ENCODE results near the gene GPD1L. TPM values are rescaled to one million over a fixed set of nuclear protein-coding genes. Genes with fewer than 3 reads are reported as not detected.

Gene GPD1L
- polyA plus RNA-seq, 1 donor from 2014 or later: 18.2 TPM

- H3K4me3 ChIP-seq (ENCODE audit: low read length): no peak overlapping the region
- no peak overlapping the region for H2AFZ ChIP-seq (ENCODE audit: low read depth, low read length)
- peaks cover 8% of the 10 kb centered on the region for H3K27me3 ChIP-seq (ENCODE audit: insufficient read depth, low read depth, low read length)
- no peak overlapping the region for H3K4me2 ChIP-seq (ENCODE audit: low read length)
- no peak for TF ChIP-seq EP300 (conservative IDR thresholded peaks at IDR 0.05; ENCODE audit: poor library complexity, severe bottlenecking)
- no peak for TF ChIP-seq POLR2AphosphoS5 (IDR thresholded peaks at IDR 0.05)
- no peak for TF ChIP-seq REST (IDR thresholded peaks at IDR 0.05; ENCODE audit: borderline replicate concordance)
- TF ChIP-seq SMC3 (conservative IDR thresholded peaks at IDR 0.05; ENCODE audit: poor library complexity): no peak
- TF ChIP-seq EZH2 (IDR thresholded peaks at IDR 0.05; ENCODE audit: borderline replicate concordance, insufficient read depth, low read length, poor library complexity, severe bottlenecking): no peak
- H3F3A ChIP-seq (ENCODE audit: insufficient read depth, low read length, poor library complexity, severe bottlenecking): no peaks in the 10 kb centered on the region
- no peaks in the 10 kb centered on the region for H3K79me2 ChIP-seq (replicated peaks; ENCODE audit: insufficient read depth, low read length)
- no peak overlapping the region for H3K9ac ChIP-seq (ENCODE audit: low read length)
- H3K9me2 ChIP-seq (ENCODE audit: insufficient read depth, low read length): no peaks in the 10 kb centered on the region
- H3K9me3 ChIP-seq (ENCODE audit: low read length): no peaks in the 10 kb centered on the region
- no peak overlapping the region for H3K27ac ChIP-seq (ENCODE audit: low read length)
- H3K36me3 ChIP-seq (ENCODE audit: insufficient read depth, low read length): no peaks in the 10 kb centered on the region
- H4K20me1 ChIP-seq (ENCODE audit: insufficient read depth): no peaks in the 10 kb centered on the region
Observed at GRCh38 chr3:32111560-32111959, 5.1 kb downstream of the GPD1L start.

- no peak overlapping the region for H2AFZ ChIP-seq (ENCODE audit: low read depth, low read length)
- H3K4me3 ChIP-seq (ENCODE audit: low read length): no peak overlapping the region
- H3K4me2 ChIP-seq (ENCODE audit: low read length): no peak overlapping the region
- H3K9me3 ChIP-seq (ENCODE audit: low read length): no peaks in the 10 kb centered on the region
- no peaks in the 10 kb centered on the region for H3K36me3 ChIP-seq (ENCODE audit: insufficient read depth, low read length)
- no peak overlapping the region for H3K27ac ChIP-seq (ENCODE audit: low read length)
- no peaks in the 10 kb centered on the region for H3K79me2 ChIP-seq (replicated peaks; ENCODE audit: insufficient read depth, low read length)
- no peaks in the 10 kb centered on the region for H3K27me3 ChIP-seq (ENCODE audit: insufficient read depth, low read depth, low read length)
- H3K9ac ChIP-seq (ENCODE audit: low read length): no peak overlapping the region
- H4K20me1 ChIP-seq (ENCODE audit: insufficient read depth): no peaks in the 10 kb centered on the region
- H3K9me2 ChIP-seq (ENCODE audit: insufficient read depth, low read length): no peaks in the 10 kb centered on the region
- no peaks in the 10 kb centered on the region for H3F3A ChIP-seq (ENCODE audit: insufficient read depth, low read length, poor library complexity, severe bottlenecking)
- TF ChIP-seq SMC3 (conservative IDR thresholded peaks at IDR 0.05; ENCODE audit: poor library complexity): no peak
- no peak for TF ChIP-seq EZH2 (IDR thresholded peaks at IDR 0.05; ENCODE audit: borderline replicate concordance, insufficient read depth, low read length, poor library complexity, severe bottlenecking)
- TF ChIP-seq MXI1 (conservative IDR thresholded peaks at IDR 0.05; ENCODE audit: poor library complexity, severe bottlenecking): no peak
- no peak for TF ChIP-seq EP300 (conservative IDR thresholded peaks at IDR 0.05; ENCODE audit: poor library complexity, severe bottlenecking)
- TF ChIP-seq CTCF (IDR thresholded peaks at IDR 0.05; ENCODE audit: poor library complexity, severe bottlenecking): no peak
- TF ChIP-seq POLR2AphosphoS5 (IDR thresholded peaks at IDR 0.05): no peak
- TF ChIP-seq TAF1 (IDR thresholded peaks at IDR 0.05; ENCODE audit: low read depth): no peak
- no peak for TF ChIP-seq REST (IDR thresholded peaks at IDR 0.05; ENCODE audit: borderline replicate concordance)
- no peak for TF ChIP-seq RAD21 (conservative IDR thresholded peaks at IDR 0.05)
Observed at GRCh38 chr3:32113566-32113965, 7.1 kb downstream of the GPD1L start.
